Measurements from ENCODE around the gene SIK3.

Gene SIK3

GRCh38 chr11:116927163-116927974 is 170.9 kb downstream of the SIK3 start:
- H3K4me3 ChIP-seq (ENCODE audit: low read depth, low read length), result no peak overlapping the region
- no peaks in the 10 kb centered on the region for H3K9me3 ChIP-seq
- no peaks in the 10 kb centered on the region for H3K27me3 ChIP-seq
- peaks cover 23% of the 10 kb centered on the region for H3K4me1 ChIP-seq
- peaks cover 7% of the 10 kb centered on the region for H3K36me3 ChIP-seq
- peak; percentile 23 for DNase-seq
- TF ChIP-seq, protein P1, sequence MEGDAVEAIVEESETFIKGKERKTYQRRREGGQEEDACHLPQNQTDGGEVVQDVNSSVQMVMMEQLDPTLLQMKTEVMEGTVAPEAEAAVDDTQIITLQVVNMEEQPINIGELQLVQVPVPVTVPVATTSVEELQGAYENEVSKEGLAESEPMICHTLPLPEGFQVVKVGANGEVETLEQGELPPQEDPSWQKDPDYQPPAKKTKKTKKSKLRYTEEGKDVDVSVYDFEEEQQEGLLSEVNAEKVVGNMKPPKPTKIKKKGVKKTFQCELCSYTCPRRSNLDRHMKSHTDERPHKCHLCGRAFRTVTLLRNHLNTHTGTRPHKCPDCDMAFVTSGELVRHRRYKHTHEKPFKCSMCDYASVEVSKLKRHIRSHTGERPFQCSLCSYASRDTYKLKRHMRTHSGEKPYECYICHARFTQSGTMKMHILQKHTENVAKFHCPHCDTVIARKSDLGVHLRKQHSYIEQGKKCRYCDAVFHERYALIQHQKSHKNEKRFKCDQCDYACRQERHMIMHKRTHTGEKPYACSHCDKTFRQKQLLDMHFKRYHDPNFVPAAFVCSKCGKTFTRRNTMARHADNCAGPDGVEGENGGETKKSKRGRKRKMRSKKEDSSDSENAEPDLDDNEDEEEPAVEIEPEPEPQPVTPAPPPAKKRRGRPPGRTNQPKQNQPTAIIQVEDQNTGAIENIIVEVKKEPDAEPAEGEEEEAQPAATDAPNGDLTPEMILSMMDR (IDR thresholded peaks at IDR 0.05; ENCODE audit: low read depth, low read length), result peak; percentile 57

- H3K36me3 ChIP-seq, result peaks cover 7% of the 10 kb centered on the region
- DNase-seq, result no peak
- peaks cover 23% of the 10 kb centered on the region for H3K4me1 ChIP-seq
- TF ChIP-seq, protein P1 (IDR thresholded peaks at IDR 0.05; ENCODE audit: low read depth, low read length), result no peak
- H3K27me3 ChIP-seq, result no peaks in the 10 kb centered on the region
- no peaks in the 10 kb centered on the region for H3K9me3 ChIP-seq
- no peak overlapping the region for H3K4me3 ChIP-seq (ENCODE audit: low read depth, low read length)
Observed at GRCh38 chr11:116925050-116925449, 173.2 kb downstream of the SIK3 start.

- no peaks in the 10 kb centered on the region for H3K36me3 ChIP-seq
- no peaks in the 10 kb centered on the region for H3K9me3 ChIP-seq
- H3K4me3 ChIP-seq (ENCODE audit: low read depth, low read length), result no peak overlapping the region
- TF ChIP-seq, protein P1 (IDR thresholded peaks at IDR 0.05; ENCODE audit: low read depth, low read length), result no peak
- H3K4me1 ChIP-seq, result no peaks in the 10 kb centered on the region
- no peaks in the 10 kb centered on the region for H3K27me3 ChIP-seq
- DNase-seq, result no peak
Observed at GRCh38 chr11:116918925-116919655, 179.1 kb downstream of the SIK3 start.

DNA sequence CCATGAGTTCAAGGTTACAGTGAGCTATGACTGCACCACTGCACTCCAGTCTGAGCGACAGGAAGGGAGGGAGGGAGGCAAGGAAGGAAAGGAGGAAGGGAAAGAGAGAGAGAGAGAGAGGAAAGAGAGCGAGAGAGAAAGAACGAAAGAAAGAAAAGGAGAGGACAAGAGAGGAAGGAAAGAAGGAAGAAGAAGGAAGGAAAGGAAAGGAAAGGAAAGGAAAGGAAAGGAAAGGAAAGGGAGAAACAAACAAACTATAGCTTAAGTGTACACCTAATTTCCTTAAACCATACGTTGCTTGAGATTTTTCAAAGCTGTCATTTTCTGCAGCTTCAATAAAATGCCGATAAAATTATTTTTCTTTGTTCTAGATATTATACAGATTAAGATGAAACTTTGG is 180.6 kb downstream of the SIK3 start:
- Histone ChIP-seq H3K9me3 (no peaks in the 10 kb centered on the region), H3K36me3 (no peaks in the 10 kb centered on the region), H3K4me1 (no peaks in the 10 kb centered on the region), H3K27me3 (no peaks in the 10 kb centered on the region), H3K4me3 (ENCODE audit: low read depth, low read length) (no peak overlapping the region)
- TF ChIP-seq, protein P1 (IDR thresholded peaks at IDR 0.05; ENCODE audit: low read depth, low read length), result no peak
- DNase-seq, result no peak

GRCh38 chr11:116916886-116917285 is 181.3 kb downstream of the SIK3 start:
- no peaks in the 10 kb centered on the region for H3K27me3 ChIP-seq
- H3K4me3 ChIP-seq (ENCODE audit: low read depth, low read length), result no peak overlapping the region
- no peaks in the 10 kb centered on the region for H3K36me3 ChIP-seq
- DNase-seq, result no peak
- TF ChIP-seq, protein P1 (IDR thresholded peaks at IDR 0.05; ENCODE audit: low read depth, low read length), result no peak
- no peaks in the 10 kb centered on the region; the same call in 1 of the 2 replicates for H3K4me1 ChIP-seq
- no peaks in the 10 kb centered on the region for H3K9me3 ChIP-seq

DNA sequence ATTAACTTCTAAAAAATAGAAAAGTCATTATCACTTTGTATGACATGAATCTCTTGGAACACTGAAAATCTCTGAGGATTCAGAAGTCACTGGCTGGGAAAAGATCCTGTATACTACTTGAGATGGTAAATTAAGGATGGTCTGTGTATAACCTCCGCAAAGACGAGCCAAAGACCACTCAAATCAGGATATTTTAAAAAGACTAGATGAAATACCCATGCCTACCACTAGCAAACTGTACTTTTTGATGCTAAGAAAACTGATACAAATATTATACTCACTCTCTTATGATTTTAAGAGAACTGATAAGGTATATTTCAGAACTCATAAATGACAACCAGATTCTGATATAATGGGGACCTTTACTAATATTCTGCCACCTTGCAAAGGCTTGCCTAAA is 182.2 kb downstream of the SIK3 start:
- no peak for DNase-seq
- no peaks in the 10 kb centered on the region for H3K9me3 ChIP-seq
- H3K4me3 ChIP-seq (ENCODE audit: low read depth, low read length), result no peak overlapping the region
- H3K27me3 ChIP-seq, result no peaks in the 10 kb centered on the region
- no peaks in the 10 kb centered on the region for H3K36me3 ChIP-seq
- H3K4me1 ChIP-seq, result no peaks in the 10 kb centered on the region; the same call in 1 of the 2 replicates
- TF ChIP-seq, protein P1 (IDR thresholded peaks at IDR 0.05; ENCODE audit: low read depth, low read length), result no peak
